GM21576 (cell line): Measurements from ENCODE around the gene GPR37L1.
"Not testable (repeated sequence)": the region's sequence is repeated elsewhere in the genome, so short reads cannot be mapped to it uniquely, and the experiment has no call there.

Source experiments
- ATAC-seq: cut with Tn5 transposase; IDR thresholded peaks from one replicate; pipeline ENCODE4 v1.9.1; 2021; ENCODE audit warnings: mild to moderate bottlenecking, moderate library complexity; ENCODE audit not compliant: unreplicated experiment

The GPR37L1 gene

DNA sequence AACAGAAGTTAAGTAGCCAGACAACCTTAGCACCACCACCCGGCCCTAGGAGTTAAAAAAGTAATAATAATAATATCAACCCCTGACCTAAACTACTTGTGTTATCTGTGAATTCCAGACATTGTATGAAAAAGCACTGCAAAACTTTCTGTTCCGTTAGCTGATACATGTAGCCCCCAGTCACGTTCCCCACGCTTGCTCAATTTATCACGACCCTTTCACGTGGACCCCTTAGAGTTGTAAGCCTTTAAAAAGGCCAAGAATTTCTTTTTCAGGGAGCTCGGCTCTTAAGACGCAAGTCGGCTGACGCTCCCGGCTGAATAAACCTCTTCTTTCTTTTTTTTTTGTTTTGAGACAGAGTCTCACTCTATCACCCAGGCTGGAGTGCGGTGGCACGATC lies 44.3 kb downstream of the GPR37L1 start:
- not testable (repeated sequence) for ATAC-seq

DNA sequence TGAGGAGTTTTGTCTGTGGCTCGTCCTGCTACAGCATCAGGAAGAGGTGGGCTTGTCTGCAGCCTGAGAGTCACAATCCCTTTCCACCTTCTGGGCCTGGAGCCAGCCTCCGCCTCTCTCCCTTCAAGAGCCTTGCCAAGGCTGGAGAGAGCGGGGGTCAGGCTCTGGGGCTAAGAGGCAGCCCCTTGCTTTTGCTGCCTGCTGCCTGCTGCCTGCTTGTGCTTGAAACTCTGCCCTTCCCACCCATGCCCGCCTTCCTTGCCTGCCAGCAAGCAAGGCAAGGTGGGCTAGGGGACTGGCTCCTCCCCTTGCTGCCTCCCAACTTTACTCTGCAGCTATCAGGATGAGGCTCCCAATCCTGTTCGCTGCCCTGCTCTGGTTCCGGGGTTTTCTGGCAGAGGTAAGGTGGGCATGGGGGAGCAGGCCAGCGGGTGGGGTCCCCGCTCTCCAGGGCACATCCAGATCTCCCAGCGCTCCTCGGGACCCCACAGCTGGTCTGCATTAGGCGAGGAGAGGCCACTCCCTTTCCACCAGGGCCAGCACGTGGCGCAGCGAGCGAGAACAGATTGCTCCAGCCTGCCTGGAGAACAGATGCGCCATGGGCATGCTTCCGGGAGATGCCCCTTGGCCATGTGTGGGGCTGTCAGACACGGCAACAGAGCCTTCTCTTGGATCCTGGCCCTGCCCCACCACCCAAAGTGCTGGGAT lies 45.1 kb downstream of the GPR37L1 start:
- ATAC-seq = no peak

DNA sequence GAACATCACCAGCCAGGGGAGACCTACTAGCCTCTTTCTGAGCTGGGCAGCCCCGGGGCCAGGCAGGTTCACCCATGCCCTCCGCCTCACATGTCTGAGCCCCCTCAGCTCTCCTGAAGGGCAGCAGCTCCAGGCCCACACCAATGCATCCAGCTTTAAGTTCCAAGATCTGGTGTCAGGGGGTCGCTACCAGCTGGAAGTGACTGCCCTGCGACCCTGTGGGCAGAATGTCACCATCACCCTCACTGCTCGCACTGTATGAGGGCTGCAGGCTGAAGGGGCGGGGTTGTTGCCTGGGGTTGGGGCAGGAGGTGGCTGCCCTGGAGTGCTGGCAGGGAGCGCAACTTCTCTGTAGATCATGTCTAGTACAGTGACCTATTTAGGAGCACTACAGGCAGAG lies 46.1 kb downstream of the GPR37L1 start:
- no peak for ATAC-seq

GRCh38 chr1:202170726-202171125 lies 48.0 kb downstream of the GPR37L1 start:
- ATAC-seq = no peak

DNA sequence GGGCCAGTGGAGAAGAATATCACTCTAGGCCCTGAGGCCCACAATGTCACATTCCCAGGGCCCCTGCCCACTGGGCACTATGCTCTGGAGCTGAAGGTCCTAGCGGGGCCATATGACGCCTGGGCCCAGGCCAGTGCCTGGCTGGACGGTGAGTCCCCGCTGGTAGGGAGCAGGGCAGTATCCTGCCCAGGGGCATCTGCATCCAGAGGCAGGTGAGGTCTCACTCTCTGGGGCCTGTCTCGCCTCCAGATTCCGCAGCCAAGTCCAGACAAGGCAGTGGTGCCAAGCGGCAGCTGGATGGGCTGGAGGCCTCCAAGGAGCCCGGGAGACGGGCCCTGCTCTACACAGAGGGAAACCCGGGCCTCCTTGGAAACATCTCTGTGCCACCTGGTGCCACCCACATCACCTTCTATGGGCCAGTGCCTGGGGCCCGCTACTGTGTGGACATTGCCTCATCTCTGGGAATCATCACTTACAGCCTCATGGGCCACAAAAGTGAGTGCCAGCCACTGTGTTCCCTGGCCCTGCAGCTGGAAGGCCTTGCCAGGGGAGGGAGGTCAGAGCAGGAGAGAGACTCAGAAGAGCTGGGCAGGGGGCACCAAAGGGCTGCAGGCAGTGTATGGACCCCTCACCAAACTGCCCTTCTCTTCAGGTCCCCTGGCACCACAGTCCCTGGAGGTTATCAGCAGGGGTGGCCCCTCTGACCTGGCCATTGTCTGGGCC lies 48.7 kb downstream of the GPR37L1 start:
- ATAC-seq = no peak

DNA sequence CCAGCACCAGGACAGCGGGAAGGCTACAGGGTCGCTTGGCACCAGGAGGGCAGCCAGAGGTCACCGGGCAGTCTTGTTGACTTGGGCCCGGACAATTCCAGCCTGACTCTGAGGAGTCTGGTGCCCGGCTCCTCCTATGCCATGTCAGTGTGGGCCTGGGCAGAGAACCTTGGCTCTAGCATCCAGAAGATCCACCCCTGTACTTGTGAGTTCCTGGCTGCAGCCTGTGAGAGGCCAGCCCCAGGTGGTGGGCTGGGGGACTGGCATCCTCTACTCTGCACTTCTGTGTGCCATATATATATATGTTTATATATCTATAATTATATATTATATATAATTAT lies 49.3 kb downstream of the GPR37L1 start:
- no peak for ATAC-seq

DNA sequence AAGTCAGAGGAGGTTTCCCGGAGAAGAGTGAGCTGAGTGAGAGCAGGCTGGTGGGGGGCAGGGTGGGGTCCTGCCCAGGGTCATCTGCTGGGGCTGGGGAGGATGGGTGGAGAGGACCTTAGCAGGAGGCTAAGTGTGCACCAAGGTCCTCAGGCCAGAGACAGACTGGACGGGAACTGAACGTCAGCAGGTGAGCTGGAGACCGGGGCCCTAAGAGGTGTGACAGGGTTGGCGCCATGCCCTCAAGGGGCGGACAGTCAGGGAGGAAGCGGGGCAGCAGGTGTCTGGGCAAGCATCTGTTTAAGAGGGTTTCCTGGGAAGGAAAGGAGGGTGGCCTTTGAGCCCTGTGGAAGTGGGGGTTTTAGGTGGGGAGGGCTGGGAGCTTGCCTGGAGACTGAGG lies 51.3 kb downstream of the GPR37L1 start:
- no peak for ATAC-seq

DNA sequence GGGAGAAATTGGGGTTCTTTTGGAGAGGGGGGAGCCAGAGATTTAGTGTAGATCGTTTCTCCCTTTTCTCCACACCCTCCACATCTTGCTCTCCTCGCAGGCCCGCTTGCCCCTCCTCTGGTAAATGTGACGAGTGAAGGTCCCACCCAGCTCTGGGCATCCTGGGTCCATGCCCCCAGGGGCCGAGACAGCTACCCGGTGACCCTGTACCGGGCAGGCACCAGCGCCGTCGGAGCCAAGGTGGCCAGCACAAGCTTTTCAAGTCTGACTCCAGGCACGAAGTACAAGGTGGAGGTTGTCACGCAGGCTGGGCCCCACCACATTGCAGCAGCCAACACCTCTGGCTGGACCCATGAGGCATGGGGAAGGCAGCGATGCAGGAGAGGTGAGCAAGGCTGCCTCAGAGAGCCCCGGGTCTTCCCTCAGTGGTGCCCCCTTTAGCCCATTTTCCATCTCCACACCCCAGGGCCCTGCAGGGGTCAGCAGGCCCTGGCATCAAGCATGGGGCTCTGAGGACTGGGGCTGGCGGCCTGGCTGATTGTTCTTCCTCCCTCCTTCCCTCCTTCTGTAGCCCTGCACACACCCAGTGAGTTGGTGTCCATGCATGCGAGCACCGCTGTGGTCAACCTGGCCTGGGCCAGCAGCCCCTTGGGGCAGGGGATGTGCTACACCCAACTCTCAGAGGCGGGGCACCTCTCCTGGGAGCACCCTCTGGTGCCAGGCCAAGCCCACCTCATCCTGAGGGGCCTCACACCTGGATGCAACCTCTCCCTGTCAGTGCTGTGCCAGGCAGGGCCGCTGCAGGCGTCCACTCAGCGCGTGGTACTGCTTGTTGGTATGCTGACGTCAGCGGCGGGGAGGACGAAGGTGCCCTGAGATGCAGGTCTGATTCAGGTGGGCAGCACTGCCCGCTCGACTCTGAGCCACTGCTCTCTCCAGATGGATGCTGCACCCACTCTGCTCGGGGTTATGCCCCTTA lies 54.5 kb downstream of the GPR37L1 start:
- no peak for ATAC-seq

DNA sequence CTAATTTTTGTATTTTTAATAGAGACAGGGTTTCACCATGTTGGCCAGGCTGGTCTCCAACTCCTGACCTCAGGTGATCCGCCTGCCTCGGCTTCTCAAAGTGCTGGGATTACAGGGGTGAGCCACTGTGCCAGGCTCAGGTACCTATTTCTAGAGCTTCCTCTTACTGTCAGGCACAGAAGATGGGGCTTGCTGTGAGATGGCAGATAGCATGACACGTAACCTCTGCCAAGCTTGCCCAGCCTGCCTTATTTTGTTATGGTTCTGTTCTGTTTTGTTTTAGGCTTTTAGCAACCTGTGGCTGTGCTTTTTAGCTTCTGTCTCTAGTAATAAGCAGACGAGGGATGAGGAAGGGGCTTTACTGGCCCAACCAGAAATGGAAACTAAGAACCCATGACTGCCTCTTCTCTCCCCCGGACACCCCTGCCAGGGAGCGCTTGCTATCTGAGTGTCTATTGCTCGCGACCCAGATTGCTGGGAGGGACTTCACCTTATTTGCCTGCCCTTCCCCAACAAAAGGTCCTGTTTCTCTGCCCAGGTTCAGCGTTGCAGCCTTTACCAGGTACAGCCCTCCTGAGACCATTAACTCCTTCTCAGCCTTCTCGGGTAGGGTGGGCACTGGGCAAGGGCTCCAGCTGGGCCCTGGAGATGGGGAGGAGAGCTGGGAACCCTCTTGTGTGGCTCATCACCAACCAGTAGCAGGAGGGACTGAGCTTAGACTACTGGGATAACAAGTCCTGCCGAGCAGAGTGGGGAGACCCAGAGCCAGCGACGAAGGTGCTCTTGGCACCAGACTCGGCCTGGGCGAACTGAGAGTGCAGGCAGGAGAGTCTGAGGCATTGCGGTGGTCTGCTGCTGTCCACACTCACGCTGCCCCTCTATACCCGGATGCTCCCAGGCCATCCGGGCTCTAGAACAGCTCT lies 57.4 kb downstream of the GPR37L1 start:
- ATAC-seq = no peak

DNA sequence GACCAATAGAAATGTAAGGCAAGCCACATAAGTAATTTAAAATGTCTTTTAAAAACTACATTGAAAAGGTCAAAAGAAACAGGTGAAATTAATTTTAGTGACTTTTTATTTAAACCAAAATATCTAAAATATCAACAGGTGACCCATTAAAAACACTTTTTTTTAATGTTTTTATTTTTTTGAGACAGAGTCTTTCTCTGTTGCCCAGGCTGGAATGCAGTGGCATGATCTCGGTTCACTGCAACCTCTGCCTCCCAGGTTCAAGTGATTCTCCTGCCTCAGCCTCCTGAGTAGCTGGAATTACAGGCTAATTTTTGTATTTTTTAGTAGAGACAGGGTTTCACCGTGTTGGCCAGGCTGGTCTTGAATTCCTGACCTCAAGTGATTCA lies 58.0 kb downstream of the GPR37L1 start:
- not testable (repeated sequence) for ATAC-seq

GRCh38 chr1:202181586-202181985 lies 58.9 kb downstream of the GPR37L1 start:
- ATAC-seq = no peak

DNA sequence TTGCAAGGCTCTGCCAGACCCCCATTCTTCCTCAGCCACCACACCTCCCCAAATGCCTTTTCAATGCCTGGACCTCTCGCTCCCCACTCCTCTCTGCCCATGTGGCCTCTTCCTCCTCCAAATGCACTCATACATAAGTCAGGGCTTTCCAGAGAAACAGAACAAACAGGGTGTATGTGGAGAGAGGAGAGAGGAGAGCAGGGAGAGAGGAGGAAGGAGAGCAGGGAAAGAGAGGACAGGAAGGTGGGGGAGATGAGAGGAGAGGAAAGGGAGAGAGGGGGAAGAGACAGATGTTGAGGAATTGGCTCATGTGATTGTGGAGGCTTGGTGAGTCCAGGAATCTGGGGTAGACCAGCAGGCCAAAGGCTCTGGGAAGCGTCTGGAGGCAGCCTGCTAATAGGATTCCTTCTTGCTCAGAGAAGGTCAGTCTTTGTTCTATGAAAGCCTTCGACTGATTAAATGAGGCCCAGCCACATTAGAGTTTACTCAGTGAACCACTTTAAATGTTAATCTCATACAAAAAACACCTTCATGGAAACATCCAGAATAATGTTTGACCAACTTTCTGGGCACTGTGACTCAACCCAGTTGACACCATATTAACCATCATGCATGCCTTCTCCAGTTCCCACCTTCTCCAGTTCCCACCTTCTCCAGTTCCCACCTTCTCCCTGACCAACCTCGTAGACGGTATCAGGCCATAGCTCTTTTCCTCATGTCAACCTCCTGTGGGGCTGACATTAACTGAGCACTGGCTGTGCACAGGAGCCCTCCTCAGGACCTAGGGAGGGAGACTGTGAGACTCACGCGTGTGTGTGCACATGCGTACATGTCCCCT lies 59.5 kb downstream of the GPR37L1 start:
- ATAC-seq = no peak
